Activated CD4-positive, alpha-beta T cell treated with anti-CD3 and anti-CD28 coated beads, Interleukin-2, amount 50 U/mL, for 48 hours (primary cell): ENCODE results near the gene PPP2R5E.
"Not testable (repeated sequence)": the region's sequence is repeated elsewhere in the genome, so short reads cannot be mapped to it uniquely, and the experiment has no call there.

ENCODE experiments used
- DNase-seq, 2 experiments: peaks; one replicate each; pipeline ENCODE4 v3.0.0-alpha.2; 2020

PPP2R5E gene

DNA sequence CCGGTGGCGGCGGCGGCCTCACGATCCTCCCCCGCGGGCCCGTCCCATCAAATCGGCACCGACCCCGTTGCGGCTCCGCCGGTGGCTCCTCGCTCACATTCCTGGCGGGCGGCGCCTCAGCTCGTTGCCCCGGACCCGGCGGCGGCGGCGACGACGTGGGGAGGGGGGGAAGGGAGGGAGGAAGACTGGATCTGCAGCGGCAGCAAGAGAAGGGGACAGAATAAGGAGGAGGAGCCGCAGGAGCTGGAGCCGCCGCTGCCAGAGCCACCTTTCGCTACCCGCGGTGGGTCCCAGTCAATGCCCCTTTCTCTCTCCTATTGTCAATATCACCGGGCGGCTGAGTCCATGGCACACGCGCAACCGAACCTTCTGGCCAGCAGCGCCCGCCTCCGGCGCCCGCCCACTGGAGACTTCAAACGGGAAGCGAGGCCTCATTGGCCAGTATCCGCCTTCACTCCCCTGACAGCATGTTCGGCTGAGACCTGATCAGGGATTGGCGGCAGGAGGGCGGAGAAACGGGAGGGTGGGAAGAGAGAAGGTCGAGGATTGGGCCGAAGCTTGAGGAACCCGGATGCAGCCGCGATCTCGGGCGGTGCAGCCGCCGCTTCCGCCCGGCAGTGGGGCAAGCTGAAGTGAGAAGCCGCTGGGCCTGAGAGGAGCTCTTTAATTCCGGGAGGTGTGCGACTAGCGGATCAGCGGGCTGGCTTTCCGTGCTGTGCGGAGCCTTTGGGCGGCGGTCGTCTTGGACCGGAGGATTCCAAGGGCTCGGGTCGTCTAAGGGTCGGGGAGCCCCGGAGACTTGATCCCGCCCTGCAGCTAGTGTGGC lies at the start of gene PPP2R5E:
Gene PPP2R5E, minus strand, starts transcription at position 378 of the 826 bp plus-strand sequence. CDS start 3,692 bp downstream, outside the sequence.
- peak; percentile 96 to 97 for DNase-seq

DNA sequence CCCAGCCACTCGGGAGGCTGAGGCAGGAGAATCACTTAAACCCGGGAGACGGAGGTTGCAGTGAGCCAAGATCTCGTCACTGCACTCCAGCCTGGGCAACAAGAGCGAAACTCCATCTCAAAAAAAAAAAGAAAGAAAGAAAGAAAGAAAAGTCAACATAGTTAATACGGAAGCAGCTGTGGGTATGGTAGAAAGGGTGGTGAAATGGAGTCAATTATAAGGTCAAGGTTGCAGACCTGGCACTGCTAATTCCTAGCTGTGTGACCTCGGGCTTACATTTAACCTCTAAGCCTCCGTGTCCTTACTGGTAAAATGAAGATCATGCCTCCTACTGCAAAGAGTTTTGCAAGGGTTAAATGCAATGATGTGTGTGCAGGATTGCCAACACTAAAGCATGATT lies 39.9 kb upstream of the PPP2R5E start:
- DNase-seq: not testable (repeated sequence)

DNA sequence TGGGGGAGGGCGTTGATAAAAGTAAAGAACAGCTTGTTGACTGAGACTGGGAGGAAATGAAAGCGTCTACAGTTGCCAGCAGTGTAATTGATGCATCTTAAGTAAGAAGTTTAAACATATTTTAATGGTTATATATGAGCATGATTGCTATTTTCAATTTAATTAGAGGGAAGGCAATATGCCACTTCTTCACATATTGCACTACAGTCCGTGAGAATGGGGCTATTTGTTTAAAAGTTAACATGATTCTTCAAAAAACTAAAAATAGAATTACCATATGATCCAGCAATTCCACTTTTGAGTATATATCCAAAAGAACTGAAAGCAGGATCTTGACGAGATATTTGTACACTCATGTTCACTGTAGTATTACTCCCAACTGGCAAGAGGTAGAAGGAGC lies 38.3 kb upstream of the PPP2R5E start:
- no peak for DNase-seq

DNA sequence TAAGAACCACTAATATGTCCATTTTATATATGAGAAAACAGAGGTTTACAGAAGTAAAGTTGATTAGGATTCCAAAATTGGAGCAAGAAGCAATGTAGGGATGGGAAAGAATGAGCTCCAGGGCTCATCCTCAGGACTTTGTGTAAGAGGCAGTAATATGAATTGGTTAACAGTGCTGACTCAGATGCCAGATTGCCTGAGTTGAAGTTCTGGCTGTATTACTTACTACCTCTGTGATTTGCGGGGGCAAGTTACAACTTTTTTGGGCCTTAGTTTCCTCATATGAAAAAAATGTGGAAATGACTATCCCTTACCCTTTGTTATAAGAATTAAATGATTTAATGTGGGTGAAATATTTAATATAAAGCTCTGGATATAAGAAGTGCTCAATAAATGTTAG lies 35.1 kb upstream of the PPP2R5E start:
- no peak for DNase-seq

DNA sequence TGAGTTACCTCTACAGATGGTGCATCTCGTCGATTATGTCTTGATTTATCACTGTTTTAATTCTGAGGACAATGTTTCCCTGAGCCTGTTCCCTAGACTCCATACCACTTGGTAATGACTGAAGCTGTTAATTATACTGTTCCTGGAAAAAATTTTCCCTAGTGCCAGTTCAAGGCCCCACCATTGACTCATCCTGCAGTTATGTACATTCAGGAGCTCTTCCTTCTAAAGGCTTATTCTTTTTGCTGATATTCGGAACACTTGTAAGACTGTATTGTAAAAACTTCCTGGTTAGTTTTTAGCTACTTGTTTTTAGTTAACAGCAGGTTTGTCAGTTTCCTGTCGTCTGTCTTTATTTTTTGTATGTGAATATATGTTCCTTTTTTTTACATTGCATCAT lies 30.4 kb upstream of the PPP2R5E start:
- no peak for DNase-seq

DNA sequence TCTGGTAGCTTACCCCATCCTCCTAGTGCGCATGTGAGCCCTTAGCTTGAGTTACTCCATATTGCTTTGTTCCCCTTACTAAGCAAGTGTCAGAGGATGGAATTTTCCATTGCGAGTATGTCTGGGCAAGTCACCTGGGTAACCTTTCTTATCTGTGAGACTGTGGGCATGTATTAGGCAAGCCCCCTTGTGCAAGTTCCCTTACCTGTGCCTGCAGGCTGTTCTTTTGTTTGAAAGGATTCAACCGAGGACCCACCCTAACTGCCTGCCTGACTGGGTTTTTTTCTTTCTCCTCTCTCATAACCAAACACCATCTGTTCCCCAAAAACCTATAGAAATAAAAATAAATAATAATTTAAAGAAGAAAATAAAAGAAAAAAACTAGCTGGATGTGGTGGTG lies 22.3 kb upstream of the PPP2R5E start:
- no peak for DNase-seq

DNA sequence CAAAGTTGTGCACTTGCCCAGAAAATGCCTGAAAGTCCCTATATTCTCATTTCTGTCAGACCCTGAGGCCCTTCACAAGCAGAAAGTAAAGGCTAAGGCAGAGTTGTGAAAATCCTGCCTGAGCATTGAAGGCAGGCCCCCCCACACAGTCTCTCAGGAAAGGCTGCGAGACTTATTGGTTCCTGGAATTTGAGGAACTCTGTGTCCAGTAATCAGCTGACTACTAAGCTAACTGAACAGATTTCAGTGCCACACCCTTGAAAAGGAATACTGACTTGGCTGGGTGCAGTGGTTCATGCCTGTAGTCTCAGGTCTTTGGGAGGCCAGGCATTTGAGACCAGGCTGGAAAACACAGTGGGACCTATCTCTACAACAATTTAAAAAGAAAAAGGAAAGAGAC lies 21.1 kb upstream of the PPP2R5E start:
- DNase-seq: no peak

DNA sequence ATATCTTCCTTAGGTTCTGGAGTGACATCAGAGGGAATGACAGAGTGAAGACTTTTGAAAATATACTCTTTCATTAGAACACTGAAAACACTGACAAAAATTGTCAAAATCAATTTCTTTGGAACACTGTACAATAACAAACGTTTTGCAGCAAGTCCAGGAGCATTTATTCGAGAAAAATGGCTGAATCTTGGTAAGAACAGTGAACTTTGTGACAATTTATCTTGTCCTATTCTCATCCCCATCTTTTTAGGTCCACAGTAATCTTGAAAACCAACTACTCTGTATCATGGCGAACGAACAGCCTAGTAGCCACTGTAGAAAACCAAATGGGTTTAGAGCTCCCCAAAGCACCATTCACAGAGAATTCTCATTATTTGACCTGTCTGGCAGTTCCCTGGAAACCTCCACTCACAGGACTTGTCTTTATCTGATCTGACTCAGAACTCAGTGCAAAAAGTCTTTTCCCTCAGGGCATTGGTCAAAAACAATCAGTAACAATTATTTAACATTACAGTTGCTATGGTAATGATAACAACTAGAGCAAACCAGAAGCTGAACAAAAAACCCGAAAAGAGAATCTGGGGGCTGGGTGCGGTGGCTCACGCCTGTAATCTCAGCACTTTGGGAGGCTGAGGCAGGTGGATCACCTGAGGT lies 20.3 kb upstream of the PPP2R5E start:
- DNase-seq: no peak

DNA sequence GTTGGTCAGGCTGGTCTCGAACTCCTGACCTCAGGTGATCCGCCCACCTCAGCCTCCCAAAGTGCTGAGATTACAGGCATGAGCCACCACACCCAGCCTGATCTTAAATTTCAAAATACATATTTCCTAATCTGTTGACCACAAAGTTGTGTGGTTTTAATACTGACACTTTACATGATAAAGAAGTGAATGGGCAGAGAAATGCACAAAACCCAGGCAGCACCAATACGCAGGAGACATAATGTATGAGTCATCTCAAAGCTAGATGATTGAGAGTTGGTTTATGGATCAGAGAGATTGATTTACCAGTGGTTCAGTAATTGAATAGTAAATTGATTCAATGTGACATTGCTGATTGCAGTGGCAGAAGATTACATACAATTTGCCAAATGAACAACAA lies 19.2 kb upstream of the PPP2R5E start:
- no peak for DNase-seq

DNA sequence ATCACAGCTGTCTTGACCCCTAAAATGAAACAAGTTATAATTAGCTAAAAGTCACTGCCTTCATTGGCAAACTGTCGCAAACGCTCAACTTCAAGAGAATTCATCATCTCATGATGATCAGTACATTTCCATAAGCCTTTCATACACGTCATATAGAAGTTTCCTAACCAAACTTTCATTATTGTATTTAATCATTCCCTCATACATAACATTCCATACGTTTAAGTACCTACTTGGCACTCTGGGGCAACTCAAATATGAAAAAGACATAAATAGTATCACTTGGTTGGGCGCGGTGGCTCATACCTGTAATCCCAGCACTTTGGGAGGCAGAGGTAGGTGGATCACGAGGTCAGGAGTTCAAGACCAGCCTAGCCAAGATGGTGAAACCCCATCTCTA lies 12.4 kb upstream of the PPP2R5E start:
- peak; percentile 25 to 42 for DNase-seq

DNA sequence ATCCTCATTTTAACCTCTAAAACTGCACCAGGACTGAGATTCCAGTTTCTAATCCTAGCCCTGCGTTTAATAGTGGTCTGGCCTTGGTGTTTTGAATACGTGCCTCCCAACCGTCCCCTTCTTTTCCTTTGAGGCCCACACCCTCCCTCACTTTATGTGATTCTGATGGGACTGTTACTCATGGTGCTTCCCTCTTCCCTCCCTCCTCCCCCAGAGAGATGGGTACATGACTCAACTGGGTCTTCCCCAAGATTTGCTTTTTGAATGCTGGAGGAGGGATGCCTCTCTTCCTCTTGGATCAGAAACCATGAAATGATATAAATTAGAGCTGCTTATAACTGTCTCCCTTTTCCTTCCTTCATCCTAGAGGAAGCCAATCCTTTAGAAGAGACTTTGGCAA lies 8.2 kb upstream of the PPP2R5E start:
- peak in 1 of 2 experiments; percentile 7 for DNase-seq

DNA sequence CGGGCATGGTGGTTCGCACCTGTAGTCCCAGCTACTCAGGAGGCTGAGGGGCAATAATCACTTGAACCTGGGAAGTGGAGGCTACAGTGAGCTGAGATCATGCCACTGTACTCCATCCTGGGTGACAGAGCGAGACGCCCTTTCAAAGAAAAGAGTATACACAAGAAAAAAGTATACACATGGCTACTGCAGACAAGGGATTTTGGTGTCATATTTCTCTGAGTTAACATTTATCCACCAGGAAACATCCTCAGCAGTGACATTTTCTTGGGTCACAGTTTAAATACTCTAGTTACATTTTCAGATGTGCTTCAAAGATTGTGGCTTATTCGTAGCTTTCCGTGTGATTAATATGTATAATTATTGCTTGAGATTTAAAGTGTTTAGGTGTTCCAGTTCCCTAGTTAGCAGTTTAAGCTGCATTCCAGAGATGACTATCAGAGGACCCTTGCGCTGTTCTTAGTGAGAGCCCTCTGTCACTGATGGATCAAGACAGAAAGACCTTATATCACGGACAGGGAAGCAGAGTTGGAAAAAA lies 4.7 kb upstream of the PPP2R5E start:
- DNase-seq: no peak

DNA sequence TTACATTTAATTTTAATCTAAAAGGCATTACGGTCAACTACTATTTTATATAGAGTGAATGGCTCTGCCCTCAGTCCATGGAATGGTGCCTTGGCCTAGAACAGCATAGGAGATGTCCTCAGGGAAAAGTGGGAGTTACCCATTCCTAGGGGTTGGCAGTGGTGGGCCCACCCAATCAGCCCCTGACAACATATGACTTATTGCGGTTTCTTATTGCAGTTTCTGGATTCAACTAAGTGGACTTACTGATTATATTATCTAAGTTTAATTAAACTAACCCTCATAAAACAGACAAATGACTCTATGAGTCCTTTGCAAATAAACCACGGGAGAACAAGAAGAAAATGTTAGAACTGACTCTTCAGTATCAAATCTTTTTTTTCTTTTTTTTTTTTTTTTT lies 2.3 kb upstream of the PPP2R5E start:
- DNase-seq: no peak

DNA sequence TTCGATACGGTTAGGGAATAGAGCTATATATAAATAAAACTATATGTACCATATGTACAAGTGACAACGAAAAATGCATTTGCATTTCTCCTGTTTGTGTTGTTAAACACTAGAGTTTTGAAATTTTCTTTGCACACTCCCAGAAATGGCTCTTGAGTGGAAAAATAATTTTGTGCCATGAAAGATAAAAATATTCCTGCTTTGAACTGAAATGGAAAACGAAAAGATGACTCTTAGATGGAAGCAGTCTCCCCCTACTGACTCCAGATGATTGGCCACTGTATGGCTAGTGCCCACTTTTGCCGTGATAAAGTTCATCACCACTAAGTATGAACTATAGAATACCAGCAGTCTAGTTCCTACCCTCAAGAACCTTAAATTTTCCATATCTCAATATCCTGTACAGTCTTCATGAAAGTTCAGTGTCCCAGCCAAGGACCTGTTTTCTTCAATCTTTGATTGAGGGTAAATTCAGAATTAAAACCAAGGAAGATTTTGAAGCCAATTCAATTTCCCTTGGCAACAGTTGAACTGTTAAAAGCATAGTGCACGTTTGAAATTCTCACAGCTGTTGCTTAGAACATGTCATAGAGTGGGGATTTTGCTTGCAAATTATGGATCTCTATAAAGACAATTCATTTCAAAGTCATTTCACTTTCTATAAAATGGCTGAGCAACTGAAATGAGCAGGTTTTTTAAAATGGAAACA lies 1.6 kb upstream of the PPP2R5E start:
- no peak for DNase-seq

DNA sequence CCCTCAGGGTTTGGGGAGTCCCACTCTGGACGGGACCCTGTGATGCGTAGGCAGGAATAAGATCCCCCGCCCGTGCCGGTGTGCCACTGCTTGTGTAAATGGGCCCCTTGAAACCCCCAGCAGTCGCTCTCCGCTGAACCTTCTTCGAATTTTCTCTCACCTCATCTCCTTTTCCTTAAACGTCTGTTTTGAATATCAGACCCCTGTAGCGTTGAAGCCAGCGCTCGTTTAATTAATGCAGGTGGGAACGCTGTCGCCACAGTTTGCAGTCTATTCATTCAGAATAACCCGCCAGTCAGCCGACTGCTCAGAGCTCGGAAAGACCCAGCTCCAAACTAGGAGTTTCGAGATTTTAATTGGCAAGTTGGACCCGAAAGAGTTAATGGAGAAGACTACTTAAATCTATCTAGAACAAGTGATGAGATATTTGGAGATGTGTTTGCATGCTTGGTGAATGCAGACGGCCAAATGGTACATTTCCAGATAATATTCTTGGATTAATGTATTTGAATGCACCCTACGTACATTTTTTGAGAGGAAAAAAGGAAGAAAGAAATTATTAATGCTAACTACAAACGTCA lies 739 bp upstream of the PPP2R5E start:
- DNase-seq: no peak

DNA sequence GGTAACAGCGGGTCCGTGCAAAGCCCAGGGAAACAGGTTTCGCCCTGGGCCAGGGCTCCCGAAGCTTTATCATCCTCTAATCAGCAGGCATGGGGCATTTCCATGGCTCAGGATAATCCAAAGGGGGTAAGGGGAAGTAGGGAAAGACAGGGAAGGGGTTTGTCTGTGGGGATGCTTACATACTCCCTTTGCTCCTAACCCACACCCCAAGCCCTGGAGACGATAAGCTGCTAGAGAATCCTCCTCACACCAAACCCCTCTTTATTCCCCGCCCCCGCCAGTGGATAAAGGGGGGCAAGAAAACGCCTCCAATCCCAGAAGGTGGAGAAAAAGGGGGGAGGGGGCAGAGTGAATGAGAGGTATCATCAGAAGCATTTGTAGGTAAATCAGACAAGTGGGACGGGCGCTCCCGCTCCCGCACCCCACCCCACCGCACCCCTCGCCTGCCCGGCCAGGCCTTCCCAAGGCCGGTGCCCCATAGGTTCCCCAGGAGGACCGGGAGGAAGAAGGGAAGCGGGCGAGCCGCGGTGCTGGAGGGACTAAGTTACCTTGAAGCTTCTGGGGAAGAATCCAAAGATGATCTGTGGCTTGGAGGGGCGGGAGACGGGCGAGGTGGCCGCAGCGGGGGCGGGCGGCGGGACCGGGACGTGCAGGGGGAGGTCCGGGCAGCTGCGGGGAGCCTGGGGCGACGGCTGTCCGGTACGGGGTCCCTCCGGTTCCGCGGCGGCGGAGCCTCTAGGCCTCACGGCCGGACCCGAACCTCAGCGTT lies 762 bp downstream of the PPP2R5E start:
- peak; percentile 13 to 23 for DNase-seq

DNA sequence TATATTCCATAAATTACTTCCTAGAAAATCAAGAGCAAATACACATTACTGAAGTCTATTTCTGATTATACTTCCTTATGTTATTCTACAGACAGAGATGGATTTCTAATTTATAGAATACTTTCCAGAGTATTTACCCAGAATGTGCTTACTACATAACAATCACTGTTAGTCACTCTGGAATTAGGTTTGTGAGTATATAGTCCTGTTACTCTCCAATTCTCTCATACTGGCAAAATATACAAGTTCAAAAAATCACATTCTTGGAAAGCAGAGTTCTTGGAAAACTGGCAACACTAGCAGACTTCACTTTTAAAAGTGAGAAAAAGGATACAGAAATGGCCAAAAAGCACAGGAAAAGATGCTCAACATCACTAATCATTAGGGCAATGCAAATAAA lies 7.3 kb downstream of the PPP2R5E start:
- no peak for DNase-seq

DNA sequence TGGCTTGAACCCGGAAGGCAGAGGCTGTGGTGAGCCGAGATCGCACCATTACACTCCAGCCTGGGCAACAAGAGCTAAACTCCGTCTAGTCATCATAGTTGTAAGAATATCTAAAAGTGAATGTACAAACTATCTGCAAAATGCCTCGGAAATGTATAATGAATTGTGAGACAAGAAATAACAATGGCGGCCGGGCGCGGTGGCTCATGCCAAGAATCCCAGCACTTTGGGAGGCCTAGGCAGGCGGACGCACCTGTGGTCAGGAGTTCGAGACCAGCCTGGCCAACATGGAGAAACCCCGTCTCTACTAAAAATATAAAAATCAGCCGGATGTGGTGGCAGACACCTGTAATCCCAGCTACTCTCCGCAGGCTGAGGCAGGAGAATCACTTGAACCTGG lies 9.7 kb downstream of the PPP2R5E start:
- DNase-seq: no peak

DNA sequence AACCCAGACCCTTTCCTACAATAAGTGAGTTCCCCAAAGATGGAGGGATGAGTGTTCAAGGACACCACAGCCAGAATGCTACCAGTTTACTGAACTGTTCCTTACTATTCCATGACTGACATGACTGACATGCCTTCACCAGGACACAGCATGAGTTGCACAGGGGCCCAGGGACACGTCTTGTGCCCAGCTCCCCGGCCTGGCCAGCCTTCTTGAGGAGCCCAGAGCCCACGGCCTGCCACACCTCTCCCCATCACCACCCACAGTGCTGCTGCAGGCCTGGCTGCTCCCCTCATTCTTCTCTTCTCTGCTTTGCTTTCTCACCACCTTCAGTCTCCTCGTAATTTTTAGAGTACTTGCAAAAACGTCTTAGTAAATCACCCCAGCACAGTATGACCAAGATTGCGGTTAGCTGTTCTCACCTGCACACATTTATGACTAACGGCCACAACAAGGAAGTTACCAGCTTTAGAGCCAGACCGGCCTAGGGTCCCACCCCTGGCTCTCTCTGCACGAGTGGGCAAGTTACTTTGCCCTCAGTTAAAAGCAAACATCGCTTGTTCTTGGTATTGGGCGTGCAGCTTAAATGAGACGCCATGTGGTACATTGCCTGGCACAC lies 18.5 kb downstream of the PPP2R5E start:
- no peak for DNase-seq

DNA sequence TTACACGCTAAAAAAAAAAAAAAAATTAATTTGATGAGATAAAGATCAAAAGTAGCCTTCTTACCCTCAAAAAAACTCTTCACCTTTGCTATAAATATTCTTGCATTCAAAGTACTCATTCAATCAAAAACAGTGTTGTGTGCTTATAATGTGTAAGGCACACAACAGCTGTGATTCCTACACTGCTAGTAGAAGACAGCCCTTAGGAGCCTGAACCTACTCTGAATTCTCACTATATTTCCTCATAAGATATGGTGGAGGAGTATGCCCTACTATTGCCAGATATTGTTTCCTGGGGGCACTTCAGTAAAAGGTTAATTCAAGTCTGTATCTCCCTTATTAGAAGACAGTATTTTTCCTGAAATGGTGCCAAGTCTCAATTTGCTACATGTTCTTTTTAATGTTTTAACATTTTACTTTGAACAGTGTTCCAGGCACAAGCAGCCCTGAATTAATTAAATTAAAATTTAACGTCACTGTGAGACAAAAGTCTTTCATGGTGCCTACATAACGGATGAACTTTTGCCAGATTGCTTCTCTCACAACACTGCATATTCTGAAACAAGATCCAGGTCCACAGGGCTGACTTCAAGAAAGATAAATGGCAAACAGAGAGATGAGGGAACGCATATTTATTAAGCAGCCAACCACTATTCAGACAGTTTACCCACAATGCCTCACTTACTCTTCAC lies 19.3 kb downstream of the PPP2R5E start:
- no peak for DNase-seq

DNA sequence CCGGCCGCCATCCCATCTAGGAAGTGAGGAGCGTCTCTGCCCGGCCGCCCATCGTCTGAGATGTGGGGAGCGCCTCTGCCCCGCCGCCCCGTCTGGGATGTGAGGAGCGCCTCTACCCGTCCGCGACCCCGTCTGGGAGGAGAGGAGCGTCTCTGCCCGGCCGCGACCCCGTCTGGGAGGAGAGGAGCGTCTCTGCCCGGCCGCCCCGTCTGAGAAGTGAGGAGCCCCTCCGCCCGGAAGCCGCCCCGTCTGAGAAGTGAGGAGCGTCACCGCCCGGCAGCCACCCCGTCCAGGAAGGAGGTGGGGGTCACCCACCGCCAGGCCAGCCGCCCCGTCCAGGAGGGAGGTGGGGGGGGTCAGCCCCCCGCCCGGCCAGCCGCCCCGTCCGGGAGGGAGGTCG lies 20.7 kb downstream of the PPP2R5E start:
- not testable (repeated sequence) for DNase-seq
